IMR-90 (cell line): ENCODE data around the gene UPK2. TPM values are rescaled to one million over a fixed set of nuclear protein-coding genes. Genes with fewer than 3 reads are reported as not detected.
"Not testable (repeated sequence)": the region's sequence is repeated elsewhere in the genome, so short reads cannot be mapped to it uniquely, and the experiment has no call there.

Experiments
- ATAC-seq: fragments of 200-7000 bp; cut with Tn5 transposase; 2 replicates; pipeline ENCODE4 v1.9.1; 2020; ENCODE audit warnings: low read depth, mild to moderate bottlenecking, moderate library complexity
- BruUV-seq: library from RNA; stranded (reverse); fragments of 400-500 nt; replicated peaks from 2 replicates; lab custom pipeline; 2021; lab: Mats Ljungman, UMichigan
- CTCF ChIA-PET: fragments of 300-600 bp; formaldehyde crosslinking; extraction: SDS; loops from one replicate; lab custom pipeline; 2021; ENCODE audit warnings: antibody characterized with exemption; lab: Yijun Ruan, JAX
- POLR2A ChIA-PET: fragments of 300-600 bp; sonication (Branson Sonifier 250); formaldehyde crosslinking; loops from one replicate; lab custom pipeline; 2022; ENCODE audit warnings: antibody characterized with exemption; ENCODE audit not compliant: unreplicated experiment; lab: Charles Lee
- DNase-seq: peaks from one replicate; pipeline ENCODE4 v3.0.0; 2013
- H2AFZ ChIP-seq: replicated peaks from 2 replicates; pipeline ENCODE3; 2013; ENCODE audit warnings: low read length, mild to moderate bottlenecking; ENCODE audit not compliant: poor library complexity
- H2AK5ac ChIP-seq: 2 replicates; pipeline ENCODE4 v1.6.1; 2013; ENCODE audit warnings: low read depth, low read length, inconsistent platforms
- H2AK9ac ChIP-seq: replicated peaks from 2 replicates; pipeline ENCODE3; 2013; ENCODE audit warnings: mild to moderate bottlenecking, low read depth, low read length, moderate library complexity; ENCODE audit not compliant: poor library complexity
- H2BK120ac ChIP-seq: 2 replicates; pipeline ENCODE4 v1.6.1; 2013; ENCODE audit warnings: low read depth, low read length, inconsistent platforms
- H2BK15ac ChIP-seq: 3 replicates; pipeline ENCODE4 v1.6.1; 2013; ENCODE audit warnings: low read depth, low read length, inconsistent platforms
- H2BK20ac ChIP-seq: 2 replicates; pipeline ENCODE4 v1.6.1; 2013; ENCODE audit warnings: low read depth, mild to moderate bottlenecking, inconsistent platforms, low read length, moderate library complexity
- H2BK5ac ChIP-seq: 2 replicates; pipeline ENCODE4 v1.6.1; 2013; ENCODE audit warnings: mild to moderate bottlenecking, low read depth, low read length, inconsistent platforms; ENCODE audit not compliant: poor library complexity, severe bottlenecking
- H3K14ac ChIP-seq: replicated peaks from 2 replicates; pipeline ENCODE4 v1.6.1; 2013; ENCODE audit warnings: low read depth, low read length, inconsistent platforms
- H3K18ac ChIP-seq: 2 replicates; pipeline ENCODE4 v1.6.1; 2013; ENCODE audit warnings: low read depth, low read length, control low read depth
- H3K23ac ChIP-seq: 2 replicates; pipeline ENCODE4 v1.6.1; 2013; ENCODE audit warnings: low read depth, low read length, inconsistent platforms
- H3K27ac ChIP-seq: 2 replicates; pipeline ENCODE4 v1.5.1; 2013; ENCODE audit warnings: mild to moderate bottlenecking, control low read depth, low read length; ENCODE audit not compliant: insufficient read depth
- H3K27me3 ChIP-seq: 2 replicates; pipeline ENCODE4 v1.6.1; 2013; ENCODE audit warnings: low read length; ENCODE audit not compliant: control insufficient read depth, insufficient read depth
- H3K36me3 ChIP-seq: 2 replicates; pipeline ENCODE4 v1.6.1; 2013; ENCODE audit warnings: low read length, mixed read lengths; ENCODE audit not compliant: control insufficient read depth, insufficient read depth
- H3K4ac ChIP-seq: 2 replicates; pipeline ENCODE4 v1.6.1; 2013; ENCODE audit warnings: low read depth, low read length, inconsistent platforms
- H3K4me1 ChIP-seq: 2 replicates; pipeline ENCODE4 v1.6.1; 2013; ENCODE audit warnings: low read length, mixed read lengths; ENCODE audit not compliant: control insufficient read depth, insufficient read depth
- H3K4me2 ChIP-seq: 2 replicates; pipeline ENCODE4 v1.6.1; 2013; ENCODE audit warnings: low read depth, mild to moderate bottlenecking, control low read depth, low read length, moderate library complexity
- H3K4me3 ChIP-seq: 2 replicates; pipeline ENCODE4 v1.5.1; 2013; ENCODE audit warnings: low read depth, mild to moderate bottlenecking, control low read depth, low read length, moderate library complexity; ENCODE audit not compliant: insufficient read depth
- H3K56ac ChIP-seq: 2 replicates; pipeline ENCODE4 v1.6.1; 2013; ENCODE audit warnings: low read length, inconsistent platforms; ENCODE audit not compliant: insufficient read depth; ENCODE audit errors: extremely low read depth
- H3K79me1 ChIP-seq, 2 experiments: 2 replicates each; pipeline ENCODE4 v1.6.1; 2013; ENCODE audit warnings: low read length in 2 of 2, inconsistent platforms in 1 of 2, low read depth in 1 of 2
- H3K9ac ChIP-seq: 2 replicates; pipeline ENCODE4 v1.6.1; 2013; ENCODE audit warnings: low read depth, low read length, control low read depth
- H3K9me1 ChIP-seq: 2 replicates; pipeline ENCODE4 v1.6.1; 2013; ENCODE audit warnings: low read length, inconsistent platforms; ENCODE audit not compliant: insufficient read depth
- H3K9me3 ChIP-seq: 2 replicates; pipeline ENCODE4 v1.6.1; 2013; ENCODE audit warnings: low read length; ENCODE audit not compliant: control insufficient read depth, insufficient read depth
- H4K20me1 ChIP-seq: 2 replicates; pipeline ENCODE4 v1.6.1; 2013; ENCODE audit warnings: low read length, inconsistent platforms; ENCODE audit not compliant: insufficient read depth
- H4K5ac ChIP-seq: 2 replicates; pipeline ENCODE4 v1.6.1; 2013; ENCODE audit warnings: mild to moderate bottlenecking, low read depth, low read length, control low read depth
- H4K8ac ChIP-seq, 2 experiments: 2 replicates each; pipeline ENCODE4 v1.6.1; 2013; ENCODE audit warnings: low read depth in 2 of 2, low read length in 2 of 2, control low read depth in 1 of 2, inconsistent platforms in 1 of 2
- H4K91ac ChIP-seq: 2 replicates; pipeline ENCODE4 v1.6.1; 2013; ENCODE audit warnings: low read depth, low read length, inconsistent platforms; ENCODE audit not compliant: insufficient read depth
- BHLHE40 ChIP-seq: fragments of 150-350 bp; IDR thresholded peaks from 2 replicates; pipeline ENCODE4 v1.6.1; 2016; ENCODE audit warnings: mild to moderate bottlenecking, low read depth, low read length
- CTCF ChIP-seq: conservative IDR thresholded peaks from 2 replicates; pipeline ENCODE4 v1.5.1; 2012; ENCODE audit warnings: mild to moderate bottlenecking, low read depth, low read length, improper control_type of control experiment
- FOS ChIP-seq: fragments of 150-350 bp; IDR thresholded peaks from 2 replicates; pipeline ENCODE4 v1.6.1; 2016; ENCODE audit warnings: low read depth, low read length
- RCOR1 ChIP-seq: IDR thresholded peaks from 2 replicates; pipeline ENCODE4 v1.6.1; 2012; ENCODE audit warnings: mild to moderate bottlenecking, low read length, improper control_type of control experiment; ENCODE audit not compliant: insufficient replicate concordance
- WGBS, 2 experiments: methylation state at CpG; one replicate each; pipeline versions ENCODE4 v1.1.5 to v1.1.7; 2013; ENCODE audit warnings: missing lambda C conversion rate in 2 of 2; ENCODE audit not compliant: insufficient read length in 1 of 2; ENCODE audit errors: extremely low coverage in 2 of 2; 5-methylcytosine and 5-hydroxymethylcytosine counted together
- dilution Hi-C: fragments of 300-500 bp; cut with HindIII; formaldehyde crosslinking; loops from one replicate; pipeline ENCODE4 v1.14.3; 2018; ENCODE audit warnings: low sequenced_read_pairs; ENCODE audit not compliant: unreplicated experiment
- in situ Hi-C: fragments of 300-500 bp; cut with MboI; formaldehyde crosslinking; loops from 3 replicates; pipeline ENCODE4 v1.14.3; 2019; ENCODE audit warnings: low sequenced_read_pairs, inconsistent platforms, mixed read lengths
- intact Hi-C: fragments of 100-400 bp; cut with micrococcal nuclease; formaldehyde crosslinking; loops from 2 replicates; pipeline ENCODE4 v1.10.0; 2022
- polyA plus RNA-seq, 3 experiments: library from polyadenylated mRNA; depleted of rRNA; stranded (reverse); fragments of >200 nt; gene quantifications; 2 replicates each; pipeline ENCODE4 v1.2.3, GENCODE V29; 2012; ENCODE audit warnings: low replicate concordance in 1 of 3
- total RNA-seq: library from RNA; depleted of rRNA; stranded (reverse); fragments of >200 nt; gene quantifications from 2 replicates; pipeline ENCODE4 v1.2.3, GENCODE V29; 2012

UPK2 gene
- total and polyA plus RNA-seq, 2 of the 4 experiments (the other 2 are of a cell fraction), result 0.26 TPM; not detected in 1

- 100% methylated on average over 1 of the region's 5 CpGs; no CpG with 5 or more reads in 1 of the 2 experiments for WGBS, 2 experiments
- no peak overlapping the region for H2AFZ ChIP-seq
- ChIA-PET POLR2A (no interaction called here), CTCF (no interaction called here)
- no peak overlapping the region for H4K5ac ChIP-seq
- no peak overlapping the region for H2BK5ac ChIP-seq
- H2BK15ac ChIP-seq, result no peak overlapping the region
- H2BK20ac ChIP-seq, result no peak overlapping the region
- no peak overlapping the region for H3K56ac ChIP-seq
- H4K20me1 ChIP-seq, result no peaks in the 10 kb centered on the region
- no peak overlapping the region for H3K9ac ChIP-seq
- ATAC-seq (no peak), DNase-seq (no peak)
- no peak overlapping the region for H2AK5ac ChIP-seq
- no peaks in the 10 kb centered on the region for H3K79me1 ChIP-seq
- H2AK9ac ChIP-seq, result no peak overlapping the region
- no peak overlapping the region for H3K18ac ChIP-seq
- H3K14ac ChIP-seq, result no peak overlapping the region
- TF ChIP-seq FOS (no peak), RCOR1 (no peak), BHLHE40 (no peak), CTCF (no peak)
- no peak overlapping the region for H3K4ac ChIP-seq
- no peak overlapping the region for H4K8ac ChIP-seq
- no TSS peak for BruUV-seq
- H3K4me3 ChIP-seq, result no peak overlapping the region
- H2BK120ac ChIP-seq, result no peak overlapping the region
- no peaks in the 10 kb centered on the region; the same call in 1 of the 2 replicates for H3K9me1 ChIP-seq
- no peak overlapping the region for H3K23ac ChIP-seq
- intact Hi-C loops, result no loop called here
- in situ Hi-C loops, result no loop called here
- H3K36me3 ChIP-seq, result no peaks in the 10 kb centered on the region
- dilution Hi-C loops, result no loop called here
- no peak overlapping the region for H4K91ac ChIP-seq
- H3K9me3 ChIP-seq, result no peaks in the 10 kb centered on the region
- no peaks in the 10 kb centered on the region for H3K27me3 ChIP-seq
- no peak overlapping the region for H3K4me2 ChIP-seq
- H3K27ac ChIP-seq, result no peak overlapping the region
- H3K4me1 ChIP-seq, result no peaks in the 10 kb centered on the region
Observed at GRCh38 chr11:118988280-118988679, 32.2 kb downstream of the UPK2 start.

- H3K4me1 ChIP-seq, in situ Hi-C loops, H3K9me1 ChIP-seq, H2BK15ac ChIP-seq, H3K56ac ChIP-seq, H2AFZ ChIP-seq, H4K5ac ChIP-seq, H4K20me1 ChIP-seq, H2BK5ac ChIP-seq, H2AK5ac ChIP-seq, H3K4me2 ChIP-seq, H4K8ac ChIP-seq, H3K18ac ChIP-seq, H3K27me3 ChIP-seq, dilution Hi-C loops, H3K9ac ChIP-seq, ATAC-seq, H3K4me3 ChIP-seq, H2BK120ac ChIP-seq, CTCF ChIA-PET, H2BK20ac ChIP-seq, H3K79me1 ChIP-seq, H2AK9ac ChIP-seq, intact Hi-C loops, H3K36me3 ChIP-seq, H3K14ac ChIP-seq, H3K9me3 ChIP-seq, H3K23ac ChIP-seq, H3K27ac ChIP-seq, H3K4ac ChIP-seq, DNase-seq, H4K91ac ChIP-seq, POLR2A ChIA-PET, BruUV-seq: not testable (repeated sequence)
- WGBS, 2 experiments, result 95% methylated on average over 4 of the region's 44 CpGs; no CpG with 5 or more reads in 1 of the 2 experiments
Observed at GRCh38 chr11:118991486-118992038, 35.5 kb downstream of the UPK2 start.
